Parathyroid adenoma (tissue), 2 donors: Measurements from ENCODE around the gene LGI4.

Experiments used
- H2AFZ ChIP-seq: fragments of 300-600 bp; sonication (generic); one replicate; pipeline ENCODE4 v1.7.0; 2017; ENCODE audit warnings: antibody characterized with exemption, mild to moderate bottlenecking
- H3K27ac ChIP-seq: fragments of 300-600 bp; sonication (generic); one replicate; pipeline ENCODE4 v1.7.0; 2017
- H3K27me3 ChIP-seq: fragments of 300-600 bp; sonication (generic); one replicate; pipeline ENCODE4 v1.7.0; 2017; ENCODE audit warnings: low read length; ENCODE audit not compliant: control insufficient read depth, insufficient read depth
- H3K36me3 ChIP-seq: fragments of 300-600 bp; sonication (generic); one replicate; pipeline ENCODE4 v1.7.0; 2017; ENCODE audit warnings: low read length; ENCODE audit not compliant: control insufficient read depth, insufficient read depth
- H3K4me1 ChIP-seq: fragments of 300-600 bp; sonication (generic); one replicate; pipeline ENCODE4 v1.7.0; 2017; ENCODE audit warnings: control low read depth
- H3K4me2 ChIP-seq: fragments of 300-600 bp; sonication (generic); one replicate; pipeline ENCODE4 v1.7.0; 2017; ENCODE audit warnings: low read length
- H3K4me3 ChIP-seq: fragments of 300-600 bp; sonication (generic); one replicate; pipeline ENCODE4 v1.7.0; 2017; ENCODE audit warnings: low read depth, low read length
- H3K79me2 ChIP-seq: fragments of 300-600 bp; sonication (generic); one replicate; pipeline ENCODE4 v1.7.0; 2017; ENCODE audit warnings: control low read depth
- H3K9ac ChIP-seq: fragments of 300-600 bp; sonication (generic); one replicate; pipeline ENCODE4 v1.7.0; 2017; ENCODE audit warnings: mild to moderate bottlenecking
- H3K9me3 ChIP-seq: fragments of 300-600 bp; sonication (generic); one replicate; pipeline ENCODE4 v1.7.0; 2017; ENCODE audit warnings: low read length; ENCODE audit not compliant: control insufficient read depth
- CTCF ChIP-seq: fragments of 300-600 bp; sonication (generic); IDR thresholded peaks from one replicate; pipeline ENCODE4 v1.7.0; 2017; ENCODE audit warnings: antibody characterized with exemption, mild to moderate bottlenecking
- donor health status: primary hyperparathyroidism.

LGI4 gene

GRCh38 chr19:35127871-35128270, 7.0 kb downstream of the LGI4 start:
- TF ChIP-seq CTCF: no peak
- no peaks in the 10 kb centered on the region for H3K79me2 ChIP-seq
- no peak overlapping the region for H3K27ac ChIP-seq
- H3K4me2 ChIP-seq: no peak overlapping the region
- peaks cover 10% of the 10 kb centered on the region for H3K4me1 ChIP-seq
- no peaks in the 10 kb centered on the region for H3K27me3 ChIP-seq
- no peak overlapping the region for H3K9ac ChIP-seq
- H3K4me3 ChIP-seq: no peak overlapping the region
- H3K36me3 ChIP-seq: no peaks in the 10 kb centered on the region
- no peak overlapping the region for H2AFZ ChIP-seq
- no peaks in the 10 kb centered on the region for H3K9me3 ChIP-seq

- TF ChIP-seq CTCF: no peak
- Histone ChIP-seq H3K79me2 (no peaks in the 10 kb centered on the region), H3K4me3 (no peak overlapping the region), H3K36me3 (no peaks in the 10 kb centered on the region), H3K27me3 (no peaks in the 10 kb centered on the region), H3K9me3 (no peaks in the 10 kb centered on the region), H3K27ac (no peak overlapping the region), H3K4me1 (peaks cover 10% of the 10 kb centered on the region), H2AFZ (no peak overlapping the region), H3K9ac (no peak overlapping the region), H3K4me2 (no peak overlapping the region)
Observed at GRCh38 chr19:35126624-35126959, 8.3 kb downstream of the LGI4 start.

- TF ChIP-seq CTCF: no peak
- Histone ChIP-seq H3K79me2 (no peaks in the 10 kb centered on the region), H3K9ac (no peak overlapping the region), H3K4me2 (no peak overlapping the region), H2AFZ (no peak overlapping the region), H3K9me3 (no peaks in the 10 kb centered on the region), H3K4me1 (peaks cover 10% of the 10 kb centered on the region), H3K36me3 (no peaks in the 10 kb centered on the region), H3K27me3 (no peaks in the 10 kb centered on the region), H3K27ac (no peak overlapping the region), H3K4me3 (no peak overlapping the region)
Observed at GRCh38 chr19:35125749-35126623, 8.9 kb downstream of the LGI4 start.

GRCh38 chr19:35125270-35125717, 9.6 kb downstream of the LGI4 start:
- Histone ChIP-seq H3K4me1 (peaks cover 10% of the 10 kb centered on the region), H3K27me3 (no peaks in the 10 kb centered on the region), H3K36me3 (no peaks in the 10 kb centered on the region), H3K79me2 (no peaks in the 10 kb centered on the region), H3K9ac (no peak overlapping the region), H3K27ac (peak overlapping the region; percentile 24), H3K4me3 (no peak overlapping the region), H3K4me2 (no peak overlapping the region), H2AFZ (no peak overlapping the region), H3K9me3 (no peaks in the 10 kb centered on the region)
- no peak for TF ChIP-seq CTCF
